ENCODE measurements around the gene TSC22D4.
A peak's percentile ranks its signal among the peaks of the same experiment; 100 is the strongest.

TSC22D4 gene

DNA sequence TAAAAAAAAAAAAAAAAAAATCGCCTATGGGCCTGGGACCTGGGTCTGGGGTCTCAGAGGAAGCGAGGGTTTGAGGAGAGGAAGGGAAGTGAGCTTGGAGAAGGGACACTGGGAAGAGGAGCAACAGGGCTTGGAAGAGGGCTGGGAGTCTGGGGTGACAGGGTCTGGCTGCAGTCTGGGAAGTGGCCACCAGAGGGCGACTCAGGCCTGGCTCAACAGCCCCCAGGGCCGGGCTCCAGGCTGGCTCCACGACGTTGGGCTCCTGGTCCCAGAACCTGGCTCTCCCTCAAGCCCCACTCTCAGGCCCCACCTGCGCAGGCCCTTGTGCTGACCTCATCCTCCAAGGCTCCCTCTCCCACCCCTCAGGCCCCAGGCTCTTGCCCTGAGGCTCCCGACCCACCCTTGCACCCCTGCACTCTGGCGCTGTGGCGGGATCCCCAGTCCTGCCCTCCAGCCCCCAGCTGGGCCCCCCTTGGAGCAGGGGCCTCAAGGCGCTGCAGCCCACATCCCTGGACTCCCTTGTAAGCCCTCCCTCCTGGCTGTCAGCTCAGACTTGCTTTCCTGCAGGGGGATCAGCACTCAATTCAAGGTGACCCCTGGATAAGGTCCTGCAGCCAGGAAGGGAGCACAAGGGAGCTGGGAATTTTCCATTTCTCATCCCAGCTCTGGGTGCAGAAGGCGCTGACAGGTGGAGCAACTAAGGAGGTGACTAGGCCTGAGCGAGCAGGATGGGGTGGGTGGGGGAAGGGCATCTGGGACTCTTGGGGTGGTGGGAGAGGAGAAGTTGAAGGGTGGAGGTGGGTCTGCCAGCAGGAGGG, 9.6 kb downstream of the TSC22D4 start (continued):
- TF ChIP-seq ZNF391 (tag by site-specific recombination; IDR thresholded peaks at IDR 0.05; ENCODE audit: borderline replicate concordance, low read depth) (0 out of 2 replicates have a peak, but pooled peaks have one; percentile 49), ZIC2 (tag by site-specific recombination; IDR thresholded peaks at IDR 0.05) (peak; percentile 65)
- TF ChIP-seq, protein P1, sequence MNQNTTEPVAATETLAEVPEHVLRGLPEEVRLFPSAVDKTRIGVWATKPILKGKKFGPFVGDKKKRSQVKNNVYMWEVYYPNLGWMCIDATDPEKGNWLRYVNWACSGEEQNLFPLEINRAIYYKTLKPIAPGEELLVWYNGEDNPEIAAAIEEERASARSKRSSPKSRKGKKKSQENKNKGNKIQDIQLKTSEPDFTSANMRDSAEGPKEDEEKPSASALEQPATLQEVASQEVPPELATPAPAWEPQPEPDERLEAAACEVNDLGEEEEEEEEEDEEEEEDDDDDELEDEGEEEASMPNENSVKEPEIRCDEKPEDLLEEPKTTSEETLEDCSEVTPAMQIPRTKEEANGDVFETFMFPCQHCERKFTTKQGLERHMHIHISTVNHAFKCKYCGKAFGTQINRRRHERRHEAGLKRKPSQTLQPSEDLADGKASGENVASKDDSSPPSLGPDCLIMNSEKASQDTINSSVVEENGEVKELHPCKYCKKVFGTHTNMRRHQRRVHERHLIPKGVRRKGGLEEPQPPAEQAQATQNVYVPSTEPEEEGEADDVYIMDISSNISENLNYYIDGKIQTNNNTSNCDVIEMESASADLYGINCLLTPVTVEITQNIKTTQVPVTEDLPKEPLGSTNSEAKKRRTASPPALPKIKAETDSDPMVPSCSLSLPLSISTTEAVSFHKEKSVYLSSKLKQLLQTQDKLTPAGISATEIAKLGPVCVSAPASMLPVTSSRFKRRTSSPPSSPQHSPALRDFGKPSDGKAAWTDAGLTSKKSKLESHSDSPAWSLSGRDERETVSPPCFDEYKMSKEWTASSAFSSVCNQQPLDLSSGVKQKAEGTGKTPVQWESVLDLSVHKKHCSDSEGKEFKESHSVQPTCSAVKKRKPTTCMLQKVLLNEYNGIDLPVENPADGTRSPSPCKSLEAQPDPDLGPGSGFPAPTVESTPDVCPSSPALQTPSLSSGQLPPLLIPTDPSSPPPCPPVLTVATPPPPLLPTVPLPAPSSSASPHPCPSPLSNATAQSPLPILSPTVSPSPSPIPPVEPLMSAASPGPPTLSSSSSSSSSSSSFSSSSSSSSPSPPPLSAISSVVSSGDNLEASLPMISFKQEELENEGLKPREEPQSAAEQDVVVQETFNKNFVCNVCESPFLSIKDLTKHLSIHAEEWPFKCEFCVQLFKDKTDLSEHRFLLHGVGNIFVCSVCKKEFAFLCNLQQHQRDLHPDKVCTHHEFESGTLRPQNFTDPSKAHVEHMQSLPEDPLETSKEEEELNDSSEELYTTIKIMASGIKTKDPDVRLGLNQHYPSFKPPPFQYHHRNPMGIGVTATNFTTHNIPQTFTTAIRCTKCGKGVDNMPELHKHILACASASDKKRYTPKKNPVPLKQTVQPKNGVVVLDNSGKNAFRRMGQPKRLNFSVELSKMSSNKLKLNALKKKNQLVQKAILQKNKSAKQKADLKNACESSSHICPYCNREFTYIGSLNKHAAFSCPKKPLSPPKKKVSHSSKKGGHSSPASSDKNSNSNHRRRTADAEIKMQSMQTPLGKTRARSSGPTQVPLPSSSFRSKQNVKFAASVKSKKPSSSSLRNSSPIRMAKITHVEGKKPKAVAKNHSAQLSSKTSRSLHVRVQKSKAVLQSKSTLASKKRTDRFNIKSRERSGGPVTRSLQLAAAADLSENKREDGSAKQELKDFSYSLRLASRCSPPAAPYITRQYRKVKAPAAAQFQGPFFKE (tag by site-specific recombination; IDR thresholded peaks at IDR 0.05; ENCODE audit: borderline replicate concordance), result no peak

DNA sequence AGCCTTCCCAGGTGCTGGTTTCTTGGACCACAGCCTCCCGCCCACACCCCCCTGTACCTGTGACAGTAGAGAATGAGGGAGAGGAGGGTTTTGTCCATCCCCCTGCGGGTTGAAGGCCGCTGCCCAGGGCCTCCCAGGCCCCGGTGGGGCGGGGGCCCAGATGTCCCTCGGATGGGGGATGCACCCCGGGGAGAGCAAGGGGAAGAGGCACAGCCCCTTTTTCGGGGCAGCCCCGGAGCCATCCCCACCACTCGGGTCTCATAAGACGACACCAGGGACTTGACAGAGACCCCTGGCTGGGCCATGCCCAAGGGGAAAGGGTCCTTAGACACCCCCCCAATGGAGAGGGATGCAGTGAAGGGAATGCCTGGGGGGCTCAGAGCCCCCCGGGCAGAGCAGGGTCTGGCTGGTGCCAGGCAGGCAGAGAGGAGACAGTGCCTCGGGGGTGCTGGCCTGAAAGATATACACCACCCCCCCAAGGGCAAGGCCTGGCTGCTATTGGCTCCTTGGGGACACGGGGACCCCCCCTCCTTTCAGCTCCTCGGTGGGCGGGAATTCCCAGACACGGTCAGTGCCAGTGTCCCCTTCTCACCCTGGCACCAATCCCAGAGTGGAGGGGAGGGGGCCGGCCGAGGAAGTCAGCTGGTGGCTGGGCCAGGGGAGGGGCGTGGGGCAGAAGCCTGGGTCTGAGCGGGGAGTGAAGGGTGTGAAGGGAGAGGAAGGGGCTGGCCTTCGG, 11.2 kb downstream of the TSC22D4 start:
- TF ChIP-seq ZBTB21 (tag by site-specific recombination; IDR thresholded peaks at IDR 0.05) (no peak), GLIS2 (tag by site-specific recombination; IDR thresholded peaks at IDR 0.05) (0 out of 2 replicates have a peak, but pooled peaks have one; percentile 14), ZNF114 (tag by site-specific recombination; IDR thresholded peaks at IDR 0.05) (no peak), ZNF664 (tag by site-specific recombination; IDR thresholded peaks at IDR 0.05) (no peak), ZNF777 (tag by site-specific recombination; IDR thresholded peaks at IDR 0.05; ENCODE audit: borderline replicate concordance) (no peak), BCL11B (tag by site-specific recombination; IDR thresholded peaks at IDR 0.05; ENCODE audit: low read depth) (no peak), AEBP2 (tag by site-specific recombination; IDR thresholded peaks at IDR 0.05; ENCODE audit: borderline replicate concordance) (no peak)
- peaks cover 3 to 15% of the 10 kb centered on the region in 2 experiments; a peak in 2 of 3 replicates for H3K36me3 ChIP-seq (ENCODE audit: control insufficient read depth in 2 of 2, insufficient read depth in 1 of 2, low read length in 2 of 2)
- POLR2A ChIA-PET, result no interaction called here

GRCh38 chr7:100466653-100467605, 12.1 kb downstream of the TSC22D4 start:
- no peaks in the 10 kb centered on the region for H3K4me1 ChIP-seq (ENCODE audit: control insufficient read depth, insufficient read depth, low read length)
- H3K4me3 ChIP-seq (ENCODE audit: low read depth, low read length), result no peak overlapping the region
- H3K9me3 ChIP-seq (ENCODE audit: control insufficient read depth, insufficient read depth, low read depth, low read length), result no peaks in the 10 kb centered on the region
- no peak overlapping the region for H3K27ac ChIP-seq (ENCODE audit: extremely low read depth, low read depth, low read length)
- CTCF ChIA-PET, result interaction anchor here (0.6 to 6.7 kb wide), 3 partner anchors 11 to 92 kb away, joined by 3 to 85 read pairs (median 9); no protein-coding TSS in a partner anchor
- POLR2A ChIA-PET, result no interaction called here
- H3K36me3 ChIP-seq (ENCODE audit: control insufficient read depth in 2 of 2, insufficient read depth in 1 of 2, low read length in 2 of 2), result peaks cover 3 to 13% of the 10 kb centered on the region in 2 experiments; a peak in 2 of 3 replicates
- TF ChIP-seq, protein P2, sequence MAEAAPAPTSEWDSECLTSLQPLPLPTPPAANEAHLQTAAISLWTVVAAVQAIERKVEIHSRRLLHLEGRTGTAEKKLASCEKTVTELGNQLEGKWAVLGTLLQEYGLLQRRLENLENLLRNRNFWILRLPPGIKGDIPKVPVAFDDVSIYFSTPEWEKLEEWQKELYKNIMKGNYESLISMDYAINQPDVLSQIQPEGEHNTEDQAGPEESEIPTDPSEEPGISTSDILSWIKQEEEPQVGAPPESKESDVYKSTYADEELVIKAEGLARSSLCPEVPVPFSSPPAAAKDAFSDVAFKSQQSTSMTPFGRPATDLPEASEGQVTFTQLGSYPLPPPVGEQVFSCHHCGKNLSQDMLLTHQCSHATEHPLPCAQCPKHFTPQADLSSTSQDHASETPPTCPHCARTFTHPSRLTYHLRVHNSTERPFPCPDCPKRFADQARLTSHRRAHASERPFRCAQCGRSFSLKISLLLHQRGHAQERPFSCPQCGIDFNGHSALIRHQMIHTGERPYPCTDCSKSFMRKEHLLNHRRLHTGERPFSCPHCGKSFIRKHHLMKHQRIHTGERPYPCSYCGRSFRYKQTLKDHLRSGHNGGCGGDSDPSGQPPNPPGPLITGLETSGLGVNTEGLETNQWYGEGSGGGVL (tag by site-specific recombination; IDR thresholded peaks at IDR 0.05), result no peak
- TF ChIP-seq IKZF3 (tag by site-specific recombination; IDR thresholded peaks at IDR 0.05) (0 out of 2 replicates have a peak, but pooled peaks have one; percentile 4), PRDM1 (tag by site-specific recombination; IDR thresholded peaks at IDR 0.05) (no peak), ZBTB17 (tag by site-specific recombination; IDR thresholded peaks at IDR 0.05) (no peak), GLIS2 (tag by site-specific recombination; IDR thresholded peaks at IDR 0.05) (0 out of 2 replicates have a peak, but pooled peaks have one; percentile 25)
- TF ChIP-seq, protein P3, sequence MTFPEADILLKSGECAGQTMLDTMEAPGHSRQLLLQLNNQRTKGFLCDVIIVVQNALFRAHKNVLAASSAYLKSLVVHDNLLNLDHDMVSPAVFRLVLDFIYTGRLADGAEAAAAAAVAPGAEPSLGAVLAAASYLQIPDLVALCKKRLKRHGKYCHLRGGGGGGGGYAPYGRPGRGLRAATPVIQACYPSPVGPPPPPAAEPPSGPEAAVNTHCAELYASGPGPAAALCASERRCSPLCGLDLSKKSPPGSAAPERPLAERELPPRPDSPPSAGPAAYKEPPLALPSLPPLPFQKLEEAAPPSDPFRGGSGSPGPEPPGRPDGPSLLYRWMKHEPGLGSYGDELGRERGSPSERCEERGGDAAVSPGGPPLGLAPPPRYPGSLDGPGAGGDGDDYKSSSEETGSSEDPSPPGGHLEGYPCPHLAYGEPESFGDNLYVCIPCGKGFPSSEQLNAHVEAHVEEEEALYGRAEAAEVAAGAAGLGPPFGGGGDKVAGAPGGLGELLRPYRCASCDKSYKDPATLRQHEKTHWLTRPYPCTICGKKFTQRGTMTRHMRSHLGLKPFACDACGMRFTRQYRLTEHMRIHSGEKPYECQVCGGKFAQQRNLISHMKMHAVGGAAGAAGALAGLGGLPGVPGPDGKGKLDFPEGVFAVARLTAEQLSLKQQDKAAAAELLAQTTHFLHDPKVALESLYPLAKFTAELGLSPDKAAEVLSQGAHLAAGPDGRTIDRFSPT (tag by site-specific recombination; IDR thresholded peaks at IDR 0.05), result peak; percentile 55; the same call in 1 of the 2 replicates

More for the DNA sequence above, 11.2 kb downstream of the TSC22D4 start:
- CTCF ChIA-PET, result interaction anchor here (0.6 to 6.7 kb wide), 10 partner anchors 11 to 258 kb away, joined by 3 to 85 read pairs (median 7); partner anchors contain the start of gene TSC22D4
- Histone ChIP-seq H3K9me3 (ENCODE audit: control insufficient read depth, insufficient read depth, low read depth, low read length) (no peaks in the 10 kb centered on the region), H3K4me3 (ENCODE audit: low read depth, low read length) (no peak overlapping the region), H3K27ac (ENCODE audit: extremely low read depth, low read depth, low read length) (no peak overlapping the region), H3K4me1 (ENCODE audit: control insufficient read depth, insufficient read depth, low read length) (no peaks in the 10 kb centered on the region; the same call in 1 of the 2 replicates)
